GM10248 (cell line): ENCODE results near the gene PITX1.
"Not testable (repeated sequence)": the region's sequence is repeated elsewhere in the genome, so short reads cannot be mapped to it uniquely, and the experiment has no call there.

Source experiments
- CTCF ChIA-PET: fragments of 300-600 bp; sonication (Branson Sonifier 250); formaldehyde crosslinking; extraction: SDS; loops from one replicate; lab custom pipeline; 2021; ENCODE audit warnings: antibody characterized with exemption; lab: Yijun Ruan, JAX
- POLR2A ChIA-PET: fragments of 350-650 bp; sonication (Branson Sonifier 250); formaldehyde crosslinking; extraction: SDS; loops from one replicate; lab custom pipeline; 2020; ENCODE audit warnings: antibody characterized with exemption; lab: Yijun Ruan, JAX
- DNase-seq: peaks from one replicate; pipeline ENCODE4 v3.0.0; 2012; ENCODE audit errors: extremely low spot score
- CTCF ChIP-seq: IDR thresholded peaks from 2 replicates; pipeline ENCODE4 v1.5.1; 2012; ENCODE audit warnings: mild to moderate bottlenecking, low read depth; ENCODE audit errors: extremely low read depth, missing control alignments, control extremely low read depth

The PITX1 gene

GRCh38 chr5:135008981-135009735, 24.9 kb downstream of the PITX1 start:
- POLR2A ChIA-PET, result no interaction called here

DNA sequence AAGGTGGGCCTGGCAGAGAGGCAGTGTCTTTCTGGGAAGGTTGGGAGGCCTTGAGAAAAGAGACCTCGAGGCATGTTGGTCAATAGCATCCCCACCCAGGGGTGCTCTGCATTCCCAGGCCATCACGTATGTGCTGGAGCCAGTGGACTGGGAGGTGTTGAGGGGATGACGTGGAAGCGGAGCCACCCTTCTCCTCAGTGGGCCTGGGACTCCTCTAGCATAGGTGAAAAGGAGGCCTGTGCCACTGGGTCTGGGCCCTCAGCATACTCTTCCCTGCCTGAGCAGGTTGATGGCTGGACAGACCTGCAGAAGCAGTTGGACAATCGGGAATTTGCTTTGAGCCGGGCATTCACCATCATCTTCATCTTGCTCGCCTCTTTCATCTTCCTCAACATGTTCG, 25.5 kb downstream of the PITX1 start:
- TF ChIP-seq CTCF, result no peak
- ChIA-PET CTCF (interaction anchor here (1.3 kb wide), 1 partner anchor 14 kb away, joined by 3 read pairs; no protein-coding TSS in a partner anchor), POLR2A (no interaction called here)
- peak; percentile 7 for DNase-seq

More at GRCh38 chr5:135008981-135009735, 24.9 kb downstream of the PITX1 start:
- TF ChIP-seq CTCF, result no peak
- no peak for DNase-seq
- CTCF ChIA-PET, result interaction anchor here (1.3 kb wide), 1 partner anchor 13 kb away, joined by 3 read pairs; no protein-coding TSS in a partner anchor

DNA sequence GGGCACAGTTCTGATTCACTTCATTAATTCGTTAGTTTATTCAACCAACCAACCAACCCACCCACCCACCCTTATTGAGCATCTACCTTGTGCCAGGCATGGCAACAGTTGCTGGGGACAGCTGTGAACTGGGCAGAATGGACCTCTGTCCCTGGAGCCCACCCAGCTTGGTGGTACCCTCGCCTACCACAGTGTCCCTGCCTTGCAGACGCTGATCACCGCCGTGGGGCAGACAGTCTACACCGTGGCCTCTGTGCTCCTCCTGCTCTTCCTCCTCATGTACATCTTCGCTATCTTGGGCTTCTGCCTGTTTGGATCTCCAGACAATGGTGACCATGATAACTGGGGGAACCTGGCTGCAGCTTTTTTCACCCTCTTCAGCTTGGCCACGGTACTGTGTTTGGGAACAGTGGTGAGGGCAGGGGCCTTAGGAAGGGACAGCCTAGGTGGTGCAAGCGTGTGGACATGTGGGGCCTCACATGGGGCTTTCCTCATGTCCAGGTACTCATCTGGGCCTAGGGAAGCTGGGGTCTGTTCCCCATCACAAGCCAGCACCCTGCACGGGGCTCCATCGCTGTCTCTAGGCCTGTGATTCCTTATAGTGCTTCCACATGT, 26.2 kb downstream of the PITX1 start:
- CTCF ChIA-PET, result no interaction called here
- no peak for TF ChIP-seq CTCF
- POLR2A ChIA-PET, result no interaction called here
- peak; percentile 5 for DNase-seq

- POLR2A ChIA-PET, result no interaction called here
- CTCF ChIA-PET, result no interaction called here
- TF ChIP-seq CTCF, result no peak
- peak; percentile 5 for DNase-seq
Measured at GRCh38 chr5:135007305-135007704, 26.7 kb downstream of the PITX1 start.

DNA sequence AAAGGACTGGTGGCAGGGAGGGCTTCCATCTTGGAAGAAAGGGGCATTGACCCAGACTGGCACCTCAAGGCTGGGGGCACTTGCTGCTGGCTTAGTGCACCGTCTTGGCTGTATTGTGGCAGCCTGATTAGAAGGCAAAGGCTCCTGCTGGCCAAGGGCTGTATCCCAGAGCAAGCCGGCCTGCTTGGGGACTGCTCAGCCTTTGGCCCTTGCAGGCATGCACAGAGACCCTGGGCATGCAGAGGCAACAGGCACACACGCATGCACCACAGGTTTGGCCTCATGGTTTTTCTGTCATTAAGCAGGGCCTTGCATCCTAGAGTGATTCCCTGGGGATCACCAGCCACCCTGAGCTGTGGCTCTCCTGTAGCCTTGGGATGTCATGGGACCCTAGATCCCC, 29.0 kb downstream of the PITX1 start:
- CTCF ChIA-PET, result interaction anchor here (1.5 kb wide), 1 partner anchor 9 kb away, joined by 3 read pairs; no protein-coding TSS in a partner anchor
- POLR2A ChIA-PET, result no interaction called here
- peak; percentile 13 for DNase-seq
- no peak for TF ChIP-seq CTCF

DNA sequence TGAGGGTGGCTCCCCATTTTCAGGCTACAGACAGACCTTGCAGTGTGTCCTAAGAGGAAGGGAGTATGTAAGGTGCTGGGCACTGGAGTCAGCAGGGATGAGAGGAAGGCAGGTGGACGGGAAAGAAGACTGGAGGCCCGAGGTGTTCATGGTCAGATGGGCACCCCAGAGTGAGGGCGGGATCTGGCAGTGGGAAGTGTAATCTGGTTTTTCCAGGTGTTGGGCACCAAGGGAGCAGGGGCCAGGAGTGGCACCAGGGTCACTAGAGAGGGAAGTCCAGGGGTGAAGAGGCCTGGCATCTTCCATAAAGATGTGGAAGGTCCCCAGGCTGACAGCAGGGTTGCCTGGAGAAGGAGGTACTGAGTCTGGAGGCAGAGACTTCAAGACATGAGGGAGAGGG, 29.7 kb downstream of the PITX1 start:
- no peak for DNase-seq
- POLR2A ChIA-PET, result no interaction called here
- TF ChIP-seq CTCF, result no peak
- CTCF ChIA-PET, result no interaction called here

GRCh38 chr5:134998068-134998467, 36.0 kb downstream of the PITX1 start:
- POLR2A ChIA-PET, CTCF ChIA-PET: not testable (repeated sequence)

More at GRCh38 chr5:134998068-134998467, 36.0 kb downstream of the PITX1 start:
- DNase-seq, result not testable (repeated sequence)
